H1 (cell line): ENCODE results near the gene MYH10. TPM values are rescaled to one million over a fixed set of nuclear protein-coding genes. Genes with fewer than 3 reads are reported as not detected.

Experiments used
- CBX5 ChIP-seq: fragments of 300-800, 300-1000 bp; sonication (generic); IDR thresholded peaks from 2 replicates; pipeline ENCODE4 v1.7.1; 2016; ENCODE audit warnings: antibody characterized with exemption, low read length, low read depth
- JUN ChIP-seq: IDR thresholded peaks from 2 replicates; pipeline ENCODE4 v1.6.1; 2011; ENCODE audit warnings: low read depth, mild to moderate bottlenecking, improper control_type of control experiment, low read length
- MAFK ChIP-seq: IDR thresholded peaks from 2 replicates; pipeline ENCODE4 v1.6.1; 2012; ENCODE audit warnings: low read depth, mild to moderate bottlenecking, improper control_type of control experiment, low read length
- SIRT6 ChIP-seq: IDR thresholded peaks from one replicate; pipeline ENCODE4 v1.7.1; 2012; ENCODE audit warnings: low read length, inconsistent platforms
- TBP ChIP-seq: IDR thresholded peaks from 2 replicates; pipeline ENCODE4 v1.6.1; 2011; ENCODE audit warnings: low read depth, low read length, improper control_type of control experiment
- polyA plus RNA-seq, 7 experiments: library from polyadenylated mRNA; depleted of rRNA in 3 of 7; stranded (reverse) in 5 of 7; unstranded in 2 of 7; fragments of >200 nt in 5 of 7; fragments of 200-250 nt in 2 of 7; gene quantifications; 1 replicate in 5 of 7; 2 replicates in 1 of 7; 4 replicates in 1 of 7; pipeline versions ENCODE4 v1.2.1 to v1.2.3, GENCODE V29; 2011 to 2013; ENCODE audit warnings: missing spikeins in 2 of 7, mixed read lengths in 2 of 7
- total RNA-seq: library from RNA; stranded (reverse); fragmentation: NEBNext Ultra II Directional; extraction: Animal tissue kit (Norgen Biotek cat#: 25700); gene quantifications from 2 replicates; pipeline ENCODE4 v1.2.1, GENCODE V29; 2021
- TF ChIP-seq, protein P1 (sequence below): IDR thresholded peaks from 2 replicates; pipeline ENCODE4 v1.6.1; 2012; ENCODE audit warnings: inconsistent platforms
- TF ChIP-seq, protein P2 (sequence below): IDR thresholded peaks from 2 replicates; pipeline ENCODE4 v1.6.1; 2011; ENCODE audit warnings: low read depth, mild to moderate bottlenecking, low read length; ENCODE audit not compliant: insufficient read depth

Gene MYH10
- total and polyA plus RNA-seq, 2 of the 8 experiments (the other 6 are each of a cell fraction or from before 2014, with no cell fraction given): 64.1 to 289 TPM

- TF ChIP-seq JUN: no peak
- no peak for TF ChIP-seq TBP
- TF ChIP-seq, protein P1, sequence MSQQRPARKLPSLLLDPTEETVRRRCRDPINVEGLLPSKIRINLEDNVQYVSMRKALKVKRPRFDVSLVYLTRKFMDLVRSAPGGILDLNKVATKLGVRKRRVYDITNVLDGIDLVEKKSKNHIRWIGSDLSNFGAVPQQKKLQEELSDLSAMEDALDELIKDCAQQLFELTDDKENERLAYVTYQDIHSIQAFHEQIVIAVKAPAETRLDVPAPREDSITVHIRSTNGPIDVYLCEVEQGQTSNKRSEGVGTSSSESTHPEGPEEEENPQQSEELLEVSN: no peak
- no peak for TF ChIP-seq SIRT6
- TF ChIP-seq, protein P2, sequence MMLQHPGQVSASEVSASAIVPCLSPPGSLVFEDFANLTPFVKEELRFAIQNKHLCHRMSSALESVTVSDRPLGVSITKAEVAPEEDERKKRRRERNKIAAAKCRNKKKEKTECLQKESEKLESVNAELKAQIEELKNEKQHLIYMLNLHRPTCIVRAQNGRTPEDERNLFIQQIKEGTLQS: no peak
- TF ChIP-seq CBX5: no peak
- TF ChIP-seq MAFK: no peak
Observed at GRCh38 chr17:8488491-8488890, 142.0 kb downstream of the MYH10 start (continued).
